Neutrophil (primary cell): ENCODE results near the gene CFAP43.

Experiments used
- H3K27ac ChIP-seq: fragments of 200-600 bp; sonication (generic); 2 replicates; pipeline ENCODE4 v1.5.1; 2016; ENCODE audit warnings: mild to moderate bottlenecking, moderate library complexity
- H3K27me3 ChIP-seq: fragments of 200-600 bp; sonication (generic); 2 replicates; pipeline ENCODE4 v1.6.0; 2016; ENCODE audit warnings: mild to moderate bottlenecking
- H3K36me3 ChIP-seq: fragments of 200-600 bp; sonication (generic); 2 replicates; pipeline ENCODE4 v1.5.1; 2017
- H3K4me1 ChIP-seq, 2 experiments: fragments of 200-600 bp in 1 of 2; sonication (generic) in 1 of 2; 1 replicate in 1 of 2; 2 replicates in 1 of 2; pipeline versions ENCODE4 v1.5.1 to v1.6.1; 2013 to 2016; ENCODE audit warnings: low read depth in 1 of 2, low read length in 1 of 2, mild to moderate bottlenecking in 1 of 2, moderate library complexity in 1 of 2; ENCODE audit not compliant: control insufficient read depth in 1 of 2, insufficient read depth in 1 of 2
- H3K4me3 ChIP-seq, 2 experiments: fragments of 200-600 bp in 1 of 2; sonication (generic) in 1 of 2; 1 replicate in 1 of 2; 2 replicates in 1 of 2; pipeline ENCODE4 v1.5.1; 2013 to 2016; ENCODE audit warnings: low read depth in 1 of 2, low read length in 1 of 2, mild to moderate bottlenecking in 1 of 2, moderate library complexity in 1 of 2
- H3K9me3 ChIP-seq: fragments of 200-600 bp; sonication (generic); 2 replicates; pipeline ENCODE4 v1.5.1; 2016
- CTCF ChIP-seq: fragments of 200-600 bp; sonication (generic); IDR thresholded peaks from 2 replicates; pipeline ENCODE4 v1.5.1; 2016; ENCODE audit warnings: antibody characterized with exemption

The CFAP43 gene

DNA sequence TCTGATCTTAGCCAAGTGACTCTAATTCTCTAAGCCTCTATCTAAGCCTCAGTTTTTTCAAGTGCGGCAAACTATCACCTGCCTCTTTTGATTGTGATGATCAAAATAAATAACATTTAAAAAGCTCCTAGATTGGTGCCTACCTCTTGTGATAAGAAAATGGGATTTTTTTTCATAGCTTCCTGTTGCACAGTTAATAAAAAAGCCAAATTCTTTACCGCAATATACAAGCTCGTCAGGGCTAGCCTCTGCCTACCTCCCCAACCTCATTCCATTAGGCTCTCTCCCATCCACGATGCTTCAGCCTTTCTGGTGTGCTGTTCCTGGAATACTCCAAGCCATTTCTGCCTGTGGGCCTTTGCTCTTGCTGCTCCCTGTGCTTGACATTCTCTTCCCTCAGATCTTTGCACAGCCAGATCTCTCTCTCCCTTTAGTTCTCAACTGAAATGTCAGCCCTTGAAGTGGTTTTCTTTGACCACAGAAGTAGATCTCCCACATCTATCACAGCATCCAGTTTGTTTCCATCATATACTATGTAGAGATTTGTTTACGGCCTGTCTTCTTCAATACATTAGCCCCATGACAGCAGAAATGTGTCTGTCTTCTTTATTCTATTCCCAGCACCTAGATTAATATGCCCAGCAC lies 61.4 kb downstream of the CFAP43 start:
- Histone ChIP-seq H3K4me3 (no peak overlapping the region), H3K27ac (no peak overlapping the region), H3K36me3 (no peaks in the 10 kb centered on the region), H3K27me3 (peaks cover 27% of the 10 kb centered on the region), H3K9me3 (no peaks in the 10 kb centered on the region), H3K4me1 (no peaks in the 10 kb centered on the region)
- no peak for TF ChIP-seq CTCF

GRCh38 chr10:104155591-104155990 lies 76.6 kb downstream of the CFAP43 start:
- H3K4me1 ChIP-seq: no peaks in the 10 kb centered on the region
- no peak for TF ChIP-seq CTCF
- H3K27ac ChIP-seq: no peak overlapping the region
- peaks cover 7% of the 10 kb centered on the region for H3K9me3 ChIP-seq
- H3K4me3 ChIP-seq: no peak overlapping the region
- peaks cover 25% of the 10 kb centered on the region for H3K27me3 ChIP-seq
- H3K36me3 ChIP-seq: no peaks in the 10 kb centered on the region

DNA sequence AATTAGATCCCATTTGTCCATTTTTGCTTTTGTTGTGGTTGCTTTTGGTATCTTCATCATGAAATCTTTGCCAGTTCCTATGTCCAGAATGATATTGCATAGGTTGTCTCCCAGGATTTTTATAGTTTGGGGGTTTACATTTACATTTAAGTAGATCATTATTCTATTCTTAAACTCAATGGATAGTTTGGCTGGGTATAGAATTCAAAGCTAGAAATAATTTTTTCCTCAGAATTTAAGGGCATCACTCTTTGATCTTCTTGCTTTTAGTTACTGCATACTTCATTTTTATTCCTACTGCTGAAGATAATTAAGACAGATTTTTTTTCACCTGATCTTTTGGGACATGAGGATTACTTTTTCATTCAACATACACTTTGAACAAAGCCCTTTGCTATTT lies 80.4 kb downstream of the CFAP43 start:
- Histone ChIP-seq H3K36me3 (no peaks in the 10 kb centered on the region), H3K27ac (no peak overlapping the region), H3K4me3 (no peak overlapping the region), H3K9me3 (peaks cover 7% of the 10 kb centered on the region), H3K27me3 (peaks cover 29% of the 10 kb centered on the region), H3K4me1 (no peaks in the 10 kb centered on the region)
- TF ChIP-seq CTCF: no peak

- Histone ChIP-seq H3K4me1 (no peaks in the 10 kb centered on the region), H3K9me3 (peaks cover 7% of the 10 kb centered on the region), H3K4me3 (no peak overlapping the region), H3K36me3 (no peaks in the 10 kb centered on the region), H3K27ac (no peak overlapping the region), H3K27me3 (peaks cover 38% of the 10 kb centered on the region)
- TF ChIP-seq CTCF: no peak
Observed at GRCh38 chr10:104150139-104150538, 82.0 kb downstream of the CFAP43 start.

DNA sequence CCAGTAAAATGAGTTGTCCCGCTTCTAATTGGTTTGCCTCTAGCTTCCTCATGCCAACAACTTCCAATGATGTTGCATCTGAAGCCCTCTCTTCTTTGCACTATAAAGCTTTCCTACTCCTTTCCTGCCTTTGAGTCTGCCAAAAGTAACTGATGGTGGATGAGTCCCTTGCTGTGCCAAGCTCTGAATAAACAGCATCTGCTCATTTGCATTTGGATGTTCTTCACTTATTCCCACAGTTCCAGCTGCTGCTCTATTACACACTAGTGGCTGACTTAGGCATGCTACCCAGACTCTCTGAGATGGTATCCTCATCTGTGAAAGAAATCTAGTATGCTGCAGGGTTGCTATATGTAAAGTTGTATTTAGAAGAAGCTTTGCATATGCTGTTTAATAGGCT lies 85.3 kb downstream of the CFAP43 start:
- no peak for TF ChIP-seq CTCF
- Histone ChIP-seq H3K4me1 (no peaks in the 10 kb centered on the region), H3K4me3 (no peak overlapping the region), H3K27me3 (peaks cover 49% of the 10 kb centered on the region), H3K9me3 (peaks cover 3% of the 10 kb centered on the region), H3K36me3 (no peaks in the 10 kb centered on the region), H3K27ac (no peak overlapping the region)
